HepG2 (cell line): ENCODE data around the gene KRTAP12-1.

Experiments used
- CAMTA2 ChIP-seq: sonication (generic); formaldehyde crosslinking; IDR thresholded peaks from 2 replicates; pipeline ENCODE4 v1.4.0; 2020; ENCODE audit warnings: mild to moderate bottlenecking, missing genetic modification reagents, borderline replicate concordance
- CTCF ChIP-seq: sonication (generic); formaldehyde crosslinking; IDR thresholded peaks from 2 replicates; pipeline ENCODE4 v1.5.0; 2020; ENCODE audit warnings: mild to moderate bottlenecking, missing genetic modification reagents, moderate library complexity
- EHMT2 ChIP-seq: fragments of 200-600 bp; sonication (generic); IDR thresholded peaks from 2 replicates; pipeline ENCODE4 v1.7.0; 2017; ENCODE audit warnings: antibody characterized with exemption, low read depth, low read length, borderline replicate concordance
- GTF2F1 ChIP-seq: fragments of 150-350 bp; IDR thresholded peaks from 2 replicates; pipeline ENCODE4 v1.6.1; 2014; ENCODE audit warnings: low read length
- HIVEP1 ChIP-seq: sonication (generic); formaldehyde crosslinking; IDR thresholded peaks from 2 replicates; pipeline ENCODE4 v1.4.0; 2020; ENCODE audit warnings: mild to moderate bottlenecking, missing genetic modification reagents
- MAX ChIP-seq: IDR thresholded peaks from 2 replicates; pipeline ENCODE4 v1.6.1; 2012; ENCODE audit warnings: inconsistent platforms
- ZBTB4 ChIP-seq: sonication (generic); formaldehyde crosslinking; IDR thresholded peaks from 2 replicates; pipeline ENCODE4 v1.4.0; 2020; ENCODE audit warnings: missing genetic modification reagents, mild to moderate bottlenecking, borderline replicate concordance
- ZNF619 ChIP-seq: sonication (generic); formaldehyde crosslinking; IDR thresholded peaks from 2 replicates; pipeline ENCODE4 v1.4.0; 2020; ENCODE audit warnings: mild to moderate bottlenecking, missing genetic modification reagents

GRCh38 chr21:44710294-44710665 is 28.3 kb upstream of the KRTAP12-1 start:
- TF ChIP-seq EHMT2 (no peak), ZBTB4 (no peak), GTF2F1 (no peak), CTCF (CRISPR knock-in tag) (no peak), MAX (no peak), HIVEP1 (CRISPR knock-in tag) (no peak), CAMTA2 (no peak), ZNF619 (CRISPR knock-in tag) (no peak)
